ENCODE data around the gene CRTC3. TPM values are rescaled to one million over a fixed set of nuclear protein-coding genes. Genes with fewer than 3 reads are reported as not detected.

CRTC3 gene
- total RNA-seq, 1 experiment from 2014 or later: 7.0 TPM

DNA sequence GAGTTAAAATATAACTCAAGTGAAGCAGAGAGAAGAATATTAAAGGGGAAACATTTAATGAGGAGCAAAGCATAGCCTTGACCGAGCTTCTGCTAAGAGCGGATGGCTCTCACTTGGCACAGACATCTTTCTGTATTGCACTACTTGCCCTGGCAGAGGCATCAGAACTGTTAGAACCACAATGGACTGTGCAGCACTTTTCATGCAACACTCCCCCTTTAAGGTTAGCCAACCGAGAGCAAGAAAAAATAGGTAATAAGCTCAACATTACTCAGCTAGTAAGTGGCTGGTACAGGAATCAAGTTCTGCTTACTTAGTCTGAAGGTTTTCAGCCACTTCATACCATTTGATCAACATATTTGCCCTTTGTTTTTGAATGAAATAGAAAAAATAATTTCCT lies 33.7 kb downstream of the CRTC3 start:
- DNase-seq (ENCODE audit: low read depth): no peak

DNA sequence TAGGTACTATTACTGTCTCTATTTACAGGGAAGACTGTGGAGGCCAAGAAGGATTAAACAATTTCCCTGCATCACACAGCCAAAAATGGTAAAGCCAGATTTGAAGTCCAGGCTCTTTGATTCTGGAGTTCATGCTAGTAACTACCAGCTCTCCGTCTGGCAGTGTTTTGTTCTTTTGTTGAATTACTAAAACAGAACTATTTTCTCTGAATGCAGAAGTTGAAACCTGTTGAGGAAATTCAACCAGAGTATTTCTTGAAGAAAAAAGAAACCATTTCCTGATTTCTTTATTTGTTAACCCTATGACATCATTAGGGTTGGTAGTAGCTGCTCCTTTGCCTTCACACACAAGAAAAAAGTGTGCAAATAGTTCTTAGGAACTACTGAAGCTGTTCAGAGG lies 34.3 kb downstream of the CRTC3 start:
- DNase-seq (ENCODE audit: low read depth): no peak

DNA sequence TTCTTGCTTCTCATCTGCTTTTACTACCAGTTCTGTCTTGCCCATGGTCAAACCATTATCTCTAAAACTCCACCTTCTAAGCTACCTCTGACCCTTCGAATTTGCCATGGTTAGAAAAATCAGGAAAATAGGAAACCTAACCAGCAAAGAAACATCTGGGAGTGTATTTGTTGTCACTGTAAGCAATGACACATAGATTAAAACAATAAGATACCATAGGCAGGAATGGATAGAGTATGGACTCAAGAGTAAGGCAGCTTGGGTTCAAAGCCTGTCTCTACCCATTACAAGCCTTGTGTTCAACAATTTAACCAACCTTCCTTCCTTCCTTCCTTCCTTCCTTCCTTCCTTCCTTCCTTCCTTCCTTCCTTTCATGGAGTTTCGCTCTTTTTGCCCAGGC lies 34.9 kb downstream of the CRTC3 start:
- DNase-seq (ENCODE audit: low read depth): no peak

DNA sequence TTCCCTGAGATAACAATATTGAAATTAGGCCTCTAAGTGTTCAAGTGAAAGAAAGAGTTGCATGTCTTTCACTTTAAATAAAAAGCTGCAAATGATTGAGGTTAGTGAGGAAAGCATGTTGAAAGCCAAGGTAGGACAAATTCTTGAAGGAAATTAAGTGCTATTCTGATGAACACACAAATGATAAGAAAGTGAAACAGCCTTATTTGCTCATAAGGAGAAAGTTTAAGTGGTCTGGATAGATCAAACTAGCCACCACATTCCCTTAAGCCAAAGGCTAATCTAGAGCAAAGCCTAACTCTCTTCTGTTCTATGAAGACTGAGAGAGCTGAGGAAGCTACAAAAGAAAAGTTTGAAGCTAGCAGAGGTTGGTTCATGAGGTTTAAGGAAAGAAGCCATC lies 36.1 kb downstream of the CRTC3 start:
- no peak for DNase-seq (ENCODE audit: low read depth)

DNA sequence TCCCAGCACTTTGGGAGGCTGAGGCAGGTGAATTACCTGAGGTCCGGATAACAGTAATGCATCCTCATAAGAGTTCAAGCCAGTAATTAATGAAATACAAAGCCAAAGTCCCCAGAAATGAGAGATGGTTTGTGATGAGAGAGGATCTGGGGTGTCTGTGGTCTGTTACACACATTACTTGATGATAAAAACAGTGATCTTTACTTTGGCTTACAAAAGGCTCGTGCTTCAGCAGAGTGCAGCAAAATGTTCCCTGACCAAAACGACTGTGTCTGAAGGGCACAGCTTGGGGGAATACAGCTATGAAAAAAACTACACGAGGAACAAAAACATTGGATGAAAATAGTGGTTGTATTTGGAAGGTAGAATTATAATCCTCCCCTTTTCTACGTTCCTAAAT lies 40.9 kb downstream of the CRTC3 start:
- DNase-seq (ENCODE audit: low read depth): no peak

DNA sequence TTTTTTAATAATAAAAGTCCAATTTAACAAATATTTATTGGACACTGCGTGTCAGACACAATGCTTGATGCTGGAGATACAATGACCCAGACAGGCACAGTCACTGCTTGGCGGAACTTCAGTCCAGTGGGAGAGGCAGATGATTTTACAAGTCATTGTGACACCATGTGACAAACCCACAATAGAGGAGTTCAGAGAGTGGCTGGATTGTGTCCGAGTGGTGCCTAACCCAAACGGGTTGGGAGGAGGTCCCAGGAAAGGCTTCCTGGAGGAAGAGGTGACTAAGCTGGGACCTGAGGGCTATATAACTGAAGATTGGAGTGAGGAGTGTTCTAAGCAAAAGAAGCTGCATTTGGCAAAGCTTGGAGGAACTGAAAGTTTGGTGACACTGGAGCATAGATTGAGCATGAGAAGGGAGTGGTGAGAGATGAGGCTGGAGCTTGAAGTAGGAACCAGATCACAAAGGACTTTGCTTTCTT lies 41.4 kb downstream of the CRTC3 start:
- DNase-seq (ENCODE audit: low read depth): peak; percentile 69

DNA sequence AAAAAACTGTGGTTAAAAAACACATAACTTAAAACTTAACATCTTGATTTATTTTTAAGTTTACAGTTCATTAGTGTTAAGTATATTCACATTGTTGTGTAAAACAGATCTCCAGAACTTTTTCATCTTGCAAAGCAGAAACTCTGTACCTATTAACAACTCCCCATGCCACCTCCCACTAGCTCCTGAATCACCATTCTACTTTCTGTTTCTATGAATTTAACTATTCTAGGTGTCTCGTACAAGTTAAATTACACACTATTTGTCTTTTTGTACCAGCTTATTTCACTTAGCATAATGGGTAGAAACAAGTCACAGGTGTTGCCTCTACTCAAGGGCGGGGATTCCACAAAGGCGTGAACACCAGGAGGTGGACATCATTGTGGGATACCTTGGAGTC lies 43.2 kb downstream of the CRTC3 start:
- no peak for DNase-seq (ENCODE audit: low read depth)

DNA sequence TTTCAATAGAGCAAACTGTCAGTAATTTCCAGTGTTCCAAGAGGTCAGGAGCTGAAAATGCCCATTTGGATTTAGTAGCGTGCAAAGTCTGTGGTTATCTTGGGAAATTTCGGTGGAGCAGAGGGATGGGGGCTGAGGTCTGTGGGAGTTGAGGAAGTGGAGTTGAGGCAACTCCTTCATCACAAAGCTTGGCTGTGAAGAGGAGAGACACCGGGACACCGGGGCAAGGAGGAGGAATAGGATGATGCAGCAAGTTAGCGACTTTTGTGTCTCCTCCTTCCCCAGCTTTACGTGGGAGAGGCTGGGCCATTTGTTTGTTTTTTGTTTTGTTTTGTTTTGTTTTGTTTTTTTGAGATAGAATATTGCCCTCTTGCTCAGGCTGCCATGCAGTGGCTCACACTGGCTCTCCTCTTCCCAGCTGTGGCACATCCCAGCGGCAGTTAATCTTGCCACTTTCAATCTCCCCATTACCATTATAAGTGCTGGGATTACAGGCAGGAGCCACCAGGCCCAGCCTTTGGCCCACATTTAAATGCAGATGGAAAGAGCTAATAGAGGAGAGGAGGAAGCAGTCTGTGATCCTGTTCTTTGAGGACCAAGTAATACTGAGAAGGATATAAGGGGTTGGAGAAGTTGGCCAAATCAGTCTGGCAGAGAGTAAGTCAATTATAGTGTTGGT lies 47.1 kb downstream of the CRTC3 start:
- no peak for DNase-seq (ENCODE audit: low read depth)

DNA sequence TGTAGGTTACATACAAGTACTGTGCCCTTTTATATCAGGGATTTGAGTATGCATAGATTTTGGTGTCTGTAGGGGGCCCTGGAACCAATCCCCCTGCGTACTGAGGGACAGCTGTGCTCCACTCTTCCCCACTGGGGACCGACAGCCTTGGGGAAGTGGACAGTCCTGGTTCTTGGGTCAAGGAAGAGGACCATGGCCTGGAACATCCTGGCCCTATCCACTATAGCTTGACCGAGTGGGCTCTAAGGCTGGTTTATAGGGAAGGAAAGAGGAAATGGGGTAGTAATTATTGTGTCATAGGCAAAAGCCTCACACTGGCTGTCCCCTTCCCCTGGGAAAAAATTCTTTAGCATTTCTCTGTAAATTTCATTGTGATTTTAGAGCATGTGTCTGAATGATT lies 49.5 kb downstream of the CRTC3 start:
- no peak for DNase-seq (ENCODE audit: low read depth)

DNA sequence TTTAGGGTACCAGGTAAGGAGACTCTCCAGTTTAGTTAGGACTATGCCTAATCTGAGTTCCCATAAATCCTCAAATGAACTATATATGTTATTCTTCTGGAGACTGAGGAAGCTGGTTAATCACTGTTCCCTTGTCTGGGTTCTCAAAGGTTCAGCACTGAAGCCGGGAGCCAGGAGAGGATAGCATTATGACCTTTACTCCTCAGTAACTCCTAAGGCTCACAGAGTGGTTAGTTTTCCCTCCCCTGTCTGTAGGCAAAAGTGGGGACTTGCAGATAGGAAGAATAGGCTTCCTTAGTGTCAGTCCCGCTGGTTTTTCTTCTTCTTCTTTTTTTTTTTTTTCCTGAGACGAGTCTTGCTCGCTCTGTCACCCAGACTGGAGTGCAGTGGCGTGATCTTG lies 50.4 kb downstream of the CRTC3 start:
- no peak for DNase-seq (ENCODE audit: low read depth)

DNA sequence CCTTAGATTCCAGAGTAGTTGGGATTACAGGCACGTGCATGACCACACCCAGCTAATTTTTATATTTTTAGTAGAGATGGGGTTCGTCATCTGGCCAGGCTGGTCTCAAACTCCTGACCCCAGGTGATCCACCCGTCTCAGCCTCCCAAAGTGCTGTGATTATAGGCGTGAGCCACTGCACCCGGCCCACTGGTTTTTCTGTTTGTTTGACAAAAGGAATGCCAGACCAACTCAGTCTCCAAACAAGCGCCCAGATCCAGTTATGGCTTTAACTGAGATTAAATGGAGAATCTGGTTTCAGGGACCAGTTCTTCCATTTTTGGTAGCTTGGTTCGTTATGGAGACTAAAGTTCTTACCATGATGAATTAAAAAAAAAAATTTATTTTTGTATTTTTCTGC lies 50.8 kb downstream of the CRTC3 start:
- DNase-seq (ENCODE audit: low read depth): no peak

DNA sequence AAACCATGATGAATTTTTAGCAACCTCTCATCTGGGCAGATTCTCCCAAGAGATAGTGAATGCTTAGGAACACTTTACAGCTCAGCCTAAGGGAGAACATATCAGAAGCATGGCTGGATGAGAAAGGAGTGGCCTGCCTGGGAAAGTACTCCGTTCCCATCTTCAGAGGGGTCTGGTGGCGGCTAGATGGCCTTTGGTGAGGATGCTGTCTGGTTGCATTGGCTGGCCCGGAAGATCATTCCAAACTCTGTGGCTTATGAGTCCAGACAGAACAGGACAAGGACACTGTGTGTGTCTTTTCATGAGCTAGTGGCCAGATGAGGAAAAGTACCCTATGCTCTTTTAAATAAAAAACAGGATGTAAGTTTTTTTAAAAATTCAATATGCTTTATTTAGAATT lies 51.2 kb downstream of the CRTC3 start:
- DNase-seq (ENCODE audit: low read depth): no peak

DNA sequence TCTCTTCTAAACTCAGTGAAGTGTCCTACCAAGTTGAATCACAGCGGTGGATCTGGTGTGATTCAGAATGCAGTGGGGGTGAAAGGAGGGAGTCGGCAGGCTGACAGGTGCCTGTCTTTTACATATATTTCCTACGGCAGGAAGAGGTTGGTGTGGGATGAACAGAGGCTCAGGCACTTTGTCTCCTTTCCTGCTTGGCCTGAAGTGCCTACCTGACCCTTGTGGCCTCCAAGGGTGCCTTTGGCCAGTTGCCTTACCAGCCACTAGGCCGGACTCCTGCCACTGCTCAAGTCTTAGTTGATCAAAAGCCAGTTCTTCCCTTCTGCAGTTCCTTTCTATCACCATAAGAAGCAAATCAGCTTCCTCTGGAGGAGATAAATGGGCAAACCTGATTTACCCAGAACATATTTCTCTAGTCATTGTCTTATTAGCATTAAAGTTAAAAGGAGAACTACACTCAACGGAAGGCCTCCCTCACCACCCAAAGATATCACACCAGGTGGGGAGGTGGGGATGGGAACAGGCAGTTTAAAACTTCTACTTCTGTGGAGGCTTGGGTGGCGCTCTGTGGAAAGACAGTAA lies 52.1 kb downstream of the CRTC3 start:
- no peak for DNase-seq (ENCODE audit: low read depth)

DNA sequence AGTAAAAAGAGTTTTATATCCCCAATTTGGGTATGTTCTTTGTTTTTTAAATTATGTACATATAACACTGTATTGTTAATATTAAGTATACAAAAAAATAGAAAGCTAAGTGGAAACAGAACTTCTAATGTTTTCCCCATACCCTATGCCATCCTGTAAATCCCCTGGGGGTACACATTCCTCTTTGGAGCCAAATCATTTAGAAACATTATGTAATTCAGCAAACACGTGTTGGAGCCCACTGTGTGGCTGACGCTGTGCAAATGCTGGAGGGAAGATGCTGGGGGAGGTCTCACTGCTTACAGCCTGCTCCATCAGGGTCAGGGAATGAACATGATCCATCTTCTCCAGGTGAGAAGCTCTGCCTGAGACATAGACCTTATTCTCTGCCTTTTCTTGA lies 52.8 kb downstream of the CRTC3 start:
- no peak for DNase-seq (ENCODE audit: low read depth)

DNA sequence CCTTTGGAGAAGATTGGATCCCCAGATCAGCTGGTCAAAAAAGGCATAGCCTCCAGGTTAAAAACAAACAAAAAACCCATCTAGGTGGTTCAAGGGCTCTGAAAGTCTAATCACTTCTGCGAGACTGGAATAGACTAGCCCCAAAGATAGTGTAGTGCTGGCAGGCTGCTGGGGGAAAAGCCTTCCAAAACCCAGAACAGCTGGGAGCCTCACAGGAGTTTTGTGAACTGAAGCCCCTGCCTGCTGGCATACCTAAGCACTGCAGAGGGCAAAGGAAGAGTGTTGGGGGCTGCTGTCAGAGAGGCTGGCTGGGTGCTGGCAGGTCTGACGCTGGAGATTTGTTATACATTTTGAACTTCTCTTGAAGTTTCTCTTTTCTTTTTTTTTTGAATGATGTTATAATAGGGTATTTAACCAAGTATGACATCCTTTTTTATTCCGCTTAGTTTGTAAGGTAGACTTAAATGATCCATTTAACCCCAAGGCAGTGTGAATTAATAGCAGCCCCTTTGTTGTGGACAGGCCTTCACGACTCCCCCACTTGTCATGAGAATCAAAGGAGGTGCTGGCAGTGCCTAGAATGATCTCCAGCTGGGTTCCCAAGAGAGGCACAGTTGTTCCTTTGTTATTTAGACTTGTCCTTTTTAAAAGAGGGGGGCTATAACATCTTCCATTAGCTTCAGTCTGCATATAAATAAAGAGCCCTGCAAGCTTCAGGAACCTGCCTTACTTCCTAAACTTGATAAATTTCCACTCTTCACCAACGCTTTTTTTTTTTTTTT lies 53.9 kb downstream of the CRTC3 start:
- DNase-seq (ENCODE audit: low read depth): no peak

DNA sequence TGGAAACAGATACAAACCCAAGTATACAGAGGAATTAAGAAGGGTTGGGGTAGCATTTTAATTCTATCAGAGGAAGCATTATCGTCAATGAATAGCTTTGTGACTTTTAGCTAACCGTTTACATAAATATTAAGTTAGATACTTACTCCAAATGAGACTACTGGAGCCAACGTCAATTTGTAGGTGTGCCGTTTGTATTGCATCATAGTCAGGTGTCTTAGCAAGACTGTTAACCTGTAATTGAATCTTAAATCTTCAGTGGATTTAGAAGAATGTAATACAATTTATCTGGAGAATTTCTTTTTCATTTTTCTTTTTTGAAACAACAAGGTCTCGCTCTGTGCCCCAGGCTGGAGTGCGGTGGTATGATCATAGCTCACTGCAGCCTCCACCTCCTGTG lies 55.1 kb downstream of the CRTC3 start:
- no peak for DNase-seq (ENCODE audit: low read depth)

DNA sequence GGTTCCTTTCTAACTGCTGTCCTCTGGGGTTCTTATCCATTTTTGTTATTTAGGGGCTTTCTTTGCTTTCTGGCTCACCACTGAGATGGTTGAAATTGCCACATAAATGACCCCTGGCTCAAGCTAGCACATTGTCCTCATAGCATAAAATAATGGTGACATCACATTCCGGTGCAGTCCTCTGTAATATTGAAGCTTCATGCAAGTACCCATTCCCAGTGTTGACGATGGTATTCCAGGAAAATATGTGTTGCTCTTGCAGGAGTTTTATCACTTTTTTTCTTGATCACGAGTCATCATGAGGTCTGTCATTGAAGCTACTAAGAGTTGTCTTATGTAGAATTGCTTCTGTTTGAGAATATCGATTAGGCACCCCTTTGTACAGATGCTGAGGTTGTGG lies 56.1 kb downstream of the CRTC3 start:
- DNase-seq (ENCODE audit: low read depth): no peak

DNA sequence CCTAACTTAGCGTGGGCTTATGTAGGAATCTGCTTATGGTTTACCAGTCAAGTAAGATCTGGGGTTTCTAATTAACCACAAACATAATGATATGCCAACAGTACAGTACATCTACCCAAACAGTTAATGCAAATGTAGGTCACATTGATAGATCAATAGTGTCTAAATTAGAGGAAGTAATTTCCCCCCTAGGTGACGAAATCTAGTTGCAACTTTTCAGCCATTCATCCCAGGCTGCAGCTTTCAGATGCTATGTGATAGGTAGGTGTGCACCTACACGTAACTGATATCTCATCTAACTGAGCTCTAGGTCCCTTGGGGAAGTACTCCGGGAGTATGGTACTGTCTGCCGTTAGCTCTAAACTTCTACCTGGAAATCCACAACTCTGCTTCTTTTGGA lies 57.2 kb downstream of the CRTC3 start:
- DNase-seq (ENCODE audit: low read depth): no peak

DNA sequence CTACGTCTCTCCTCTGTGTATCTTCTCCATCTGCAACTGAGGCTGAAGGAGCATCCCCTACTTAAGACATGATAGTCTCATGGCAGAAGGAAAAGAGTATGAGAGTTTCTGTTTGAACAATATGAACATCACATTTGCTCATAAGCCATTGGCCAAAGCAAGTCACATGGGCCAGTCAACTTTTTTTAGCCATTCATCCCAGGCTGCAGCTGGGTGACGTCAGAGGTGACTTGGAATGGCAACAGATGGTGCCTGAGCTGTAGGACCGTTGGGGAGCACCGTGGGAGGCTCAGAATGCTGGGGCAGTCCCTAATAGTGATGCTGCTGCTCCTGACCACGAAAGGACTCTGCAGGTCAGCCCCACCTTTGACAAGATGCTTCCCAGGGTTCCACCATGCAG lies 58.7 kb downstream of the CRTC3 start:
- DNase-seq (ENCODE audit: low read depth): peak; percentile 22

DNA sequence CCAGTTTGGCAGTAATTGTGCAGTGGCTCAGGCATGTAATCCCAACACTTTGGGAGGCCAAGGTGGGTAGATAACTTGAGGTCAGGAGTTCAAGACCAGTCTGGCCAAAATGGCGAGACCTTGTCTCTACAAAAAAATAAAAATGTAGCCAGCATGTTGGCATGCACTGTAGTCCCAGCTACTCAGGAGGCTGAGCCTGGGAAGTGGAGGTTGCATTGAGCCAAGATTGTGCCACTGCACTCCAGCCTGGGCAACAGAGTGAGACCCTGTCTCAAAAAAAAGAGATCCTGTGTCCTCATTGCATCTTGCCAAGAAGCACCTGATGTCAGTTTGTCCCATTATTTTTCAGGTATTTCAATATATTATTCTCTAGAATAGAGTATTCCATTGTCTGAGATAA lies 61.8 kb downstream of the CRTC3 start:
- no peak for DNase-seq (ENCODE audit: low read depth)

DNA sequence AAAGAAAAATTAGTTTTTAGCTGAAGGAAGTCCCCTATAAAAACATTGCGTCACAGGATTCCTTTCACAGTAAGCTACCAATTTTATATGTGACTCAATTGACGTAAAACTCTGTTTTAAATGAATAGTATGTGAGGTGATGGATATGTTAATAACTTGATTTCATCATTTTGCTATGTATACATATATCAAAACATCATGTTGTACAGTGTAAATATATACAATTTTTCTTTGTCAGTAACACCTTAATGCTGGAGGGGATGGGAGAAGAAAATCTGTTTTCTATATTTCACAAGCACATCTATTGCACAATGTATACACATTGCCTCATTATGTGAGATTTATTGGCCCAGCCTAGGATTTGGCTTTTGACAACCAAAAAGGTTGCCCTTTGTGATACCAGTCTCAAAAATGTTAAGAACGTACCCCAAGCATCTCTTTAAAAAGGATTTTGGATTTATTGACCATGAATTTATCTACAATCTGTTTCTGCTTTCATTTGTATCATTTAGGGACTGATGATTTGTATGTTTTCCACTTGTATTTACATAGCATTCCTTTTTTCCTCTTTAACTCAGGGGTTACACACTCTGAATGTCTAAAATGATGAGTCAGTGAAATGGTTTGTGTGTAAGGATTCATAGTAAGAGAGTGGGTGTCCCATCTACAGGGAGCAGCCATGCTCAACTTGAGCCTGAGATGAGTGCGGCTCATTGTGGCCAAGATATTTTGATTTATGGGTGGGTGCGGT lies 62.6 kb downstream of the CRTC3 start:
- no peak for DNase-seq (ENCODE audit: low read depth)

DNA sequence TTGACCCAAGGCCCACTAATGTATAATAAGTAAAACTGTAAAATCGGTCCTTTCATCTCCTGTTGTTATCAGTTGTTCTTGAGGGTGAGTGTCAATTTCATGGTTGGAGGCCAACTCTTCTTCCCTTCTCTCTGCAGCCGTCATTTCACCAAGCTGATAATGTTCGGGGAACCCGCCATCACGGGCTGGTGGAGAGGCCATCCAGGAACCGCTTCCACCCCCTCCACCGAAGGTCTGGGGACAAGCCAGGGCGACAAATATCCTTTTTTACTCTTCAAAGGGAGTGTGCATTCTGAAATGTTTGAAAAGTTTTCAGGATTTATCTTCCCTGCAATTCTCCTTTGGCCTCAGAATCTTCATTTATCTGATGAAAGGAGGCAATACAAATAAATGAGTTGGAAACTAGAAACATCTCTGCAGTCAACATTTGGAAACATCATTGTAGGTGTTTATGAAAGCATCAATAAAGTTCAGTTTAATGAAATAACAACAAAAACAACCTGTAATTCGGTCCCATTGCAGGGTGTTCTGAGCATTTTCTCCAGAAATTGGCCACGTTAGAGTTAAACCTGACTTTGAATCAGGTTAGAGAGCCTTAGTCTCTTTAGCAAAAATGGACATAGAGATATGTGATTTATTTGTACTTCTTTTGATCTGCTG lies 63.9 kb downstream of the CRTC3 start:
- no peak for DNase-seq (ENCODE audit: low read depth)

All from Daoy (cell line).